Measurements from ENCODE around the gene CORO2A. TPM values are rescaled to one million over a fixed set of nuclear protein-coding genes. Genes with fewer than 3 reads are reported as not detected.
A peak's percentile ranks its signal among the peaks of the same experiment; 100 is the strongest.

CORO2A gene
- total RNA-seq, 3 donors from 2014 or later: 1.4 to 7.2 (median 7.2) TPM

- Histone ChIP-seq H3K4me3 (no peak overlapping the region), H3K9me3 (no peaks in the 10 kb centered on the region), H3K4me1 (peaks cover 0 to 17% of the 10 kb centered on the region in 2 donors), H3K27ac (peak overlapping the region; percentile 95 to 98), H3K36me3 (no peaks in the 10 kb centered on the region), H3K27me3 (no peaks in the 10 kb centered on the region)
- TF ChIP-seq POLR2A (IDR thresholded peaks at IDR 0.05) (no peak), CTCF (IDR thresholded peaks at IDR 0.05) (no peak), POLR2AphosphoS5 (IDR thresholded peaks at IDR 0.05) (no peak)
- intact Hi-C loops (cut with DNase I; ENCODE audit: low total_unique reads): no loop called here
- no peak for DNase-seq (ENCODE audit: low spot score in 2 of 2)
These were observed 48.4 kb downstream of the CORO2A start for GRCh38 chr9:98144076-98144475.

GRCh38 chr9:98142925-98143481, 49.4 kb downstream of the CORO2A start:
- no peak overlapping the region for H3K4me3 ChIP-seq
- intact Hi-C loops (cut with DNase I; ENCODE audit: low total_unique reads): no loop called here
- H3K9me3 ChIP-seq: no peaks in the 10 kb centered on the region
- TF ChIP-seq CTCF (IDR thresholded peaks at IDR 0.05) (no peak), POLR2A (IDR thresholded peaks at IDR 0.05) (no peak), POLR2AphosphoS5 (IDR thresholded peaks at IDR 0.05) (no peak)
- H3K27ac ChIP-seq: peak overlapping the region; percentile 62 to 68
- H3K27me3 ChIP-seq: no peaks in the 10 kb centered on the region
- peaks cover 0 to 17% of the 10 kb centered on the region in 2 donors for H3K4me1 ChIP-seq
- peak in 1 of 2 donors; percentile 48 for DNase-seq (ENCODE audit: low spot score in 2 of 2)
- no peaks in the 10 kb centered on the region for H3K36me3 ChIP-seq

DNA sequence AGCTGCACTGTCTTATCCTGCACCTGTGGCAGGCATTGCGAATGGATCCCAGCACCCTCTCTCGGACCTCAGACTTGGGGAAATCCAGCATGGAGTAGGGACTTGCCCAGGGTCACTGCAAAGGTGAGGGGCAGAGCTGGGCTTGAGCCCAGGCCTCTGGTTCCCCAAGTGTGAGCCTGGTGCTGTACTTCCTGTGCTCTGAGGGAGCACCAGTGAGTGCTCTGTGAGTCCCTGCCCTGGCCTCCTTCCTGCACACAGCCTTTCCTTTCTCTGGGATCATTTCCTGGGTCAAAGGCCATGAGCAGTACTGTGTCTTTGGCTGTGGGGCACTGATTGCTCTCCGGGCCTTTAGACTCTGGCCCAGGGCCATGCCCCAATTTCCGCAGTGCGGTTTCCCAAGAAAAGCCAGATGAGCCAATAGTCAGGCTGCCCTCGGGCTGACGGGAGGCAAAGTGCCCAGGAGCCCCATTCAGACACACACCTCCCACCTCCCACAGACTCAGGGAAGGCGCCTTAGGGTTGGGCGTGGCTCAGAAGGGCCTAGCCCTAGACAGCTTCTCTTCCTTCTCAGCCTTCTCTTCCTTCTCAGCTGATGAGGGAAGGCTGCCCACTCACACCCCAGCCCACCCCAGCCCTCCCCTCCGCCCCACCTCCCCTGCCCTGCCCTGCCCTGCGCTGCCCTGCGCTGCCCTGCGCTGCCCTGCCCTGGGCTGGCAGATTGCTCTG, 50.1 kb downstream of the CORO2A start:
- peak; percentile 43 to 76 for DNase-seq (ENCODE audit: low spot score in 2 of 2)
- Histone ChIP-seq H3K4me1 (peaks cover 0 to 17% of the 10 kb centered on the region in 2 donors), H3K9me3 (no peaks in the 10 kb centered on the region), H3K36me3 (no peaks in the 10 kb centered on the region), H3K27me3 (no peaks in the 10 kb centered on the region), H3K27ac (peak overlapping the region; percentile 62 to 68), H3K4me3 (no peak overlapping the region)
- intact Hi-C loops (cut with DNase I; ENCODE audit: low total_unique reads): no loop called here
- TF ChIP-seq POLR2AphosphoS5 (IDR thresholded peaks at IDR 0.05) (no peak), CTCF (IDR thresholded peaks at IDR 0.05) (no peak), POLR2A (IDR thresholded peaks at IDR 0.05) (no peak)

GRCh38 chr9:98140503-98140902, 51.9 kb downstream of the CORO2A start:
- no peak for DNase-seq (ENCODE audit: low spot score in 2 of 2)
- no peaks in the 10 kb centered on the region for H3K9me3 ChIP-seq
- no peak for TF ChIP-seq CTCF (IDR thresholded peaks at IDR 0.05)
- TF ChIP-seq POLR2A (IDR thresholded peaks at IDR 0.05): no peak
- no peak for TF ChIP-seq POLR2AphosphoS5 (IDR thresholded peaks at IDR 0.05)
- intact Hi-C loops (cut with DNase I; ENCODE audit: low total_unique reads): no loop called here
- no peak overlapping the region for H3K27ac ChIP-seq
- no peaks in the 10 kb centered on the region for H3K36me3 ChIP-seq
- no peaks in the 10 kb centered on the region for H3K27me3 ChIP-seq
- H3K4me3 ChIP-seq: no peak overlapping the region
- H3K4me1 ChIP-seq: peaks cover 0 to 10% of the 10 kb centered on the region in 2 donors

DNA sequence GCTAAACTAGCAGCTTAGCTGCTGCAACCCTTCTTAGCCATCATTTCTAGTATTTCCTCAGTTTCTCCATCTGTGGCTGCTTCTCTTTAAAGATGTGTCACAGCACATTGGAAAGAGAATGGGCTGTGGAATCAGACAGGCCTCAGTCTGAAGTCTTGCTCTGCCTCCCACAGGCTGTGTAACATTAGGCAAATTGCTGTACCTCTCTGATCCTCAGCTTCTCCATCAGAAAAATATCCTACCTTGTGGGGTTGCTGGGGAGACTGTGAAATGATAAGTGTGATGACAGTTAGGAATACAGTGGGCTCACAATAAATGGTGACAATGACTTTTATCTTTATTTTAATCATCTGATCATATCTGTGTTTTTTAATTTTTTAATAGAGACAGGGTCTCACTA, 55.9 kb downstream of the CORO2A start:
- no peaks in the 10 kb centered on the region for H3K9me3 ChIP-seq
- DNase-seq (ENCODE audit: low spot score in 2 of 2): no peak

More for the DNA sequence above, 55.9 kb downstream of the CORO2A start:
- TF ChIP-seq POLR2AphosphoS5 (IDR thresholded peaks at IDR 0.05): no peak
- no peak for TF ChIP-seq POLR2A (IDR thresholded peaks at IDR 0.05)
- TF ChIP-seq CTCF (IDR thresholded peaks at IDR 0.05): no peak
- intact Hi-C loops (cut with DNase I; ENCODE audit: low total_unique reads): no loop called here
- Histone ChIP-seq H3K27me3 (no peaks in the 10 kb centered on the region), H3K27ac (peak overlapping the region in 1 of 2 donors; percentile 81), H3K4me3 (no peak overlapping the region), H3K4me1 (no peaks in the 10 kb centered on the region), H3K36me3 (no peaks in the 10 kb centered on the region)
